SHP77 treated with DMSO at 0.1 percent for 48 hours (cell line): Measurements from ENCODE around the gene TP73.

Source experiments
- DNase-seq: peaks from one replicate; lab custom pipeline; 2025; lab: John Stamatoyannopoulos, UW

TP73 gene

GRCh38 chr1:3634059-3634800, 18.1 kb upstream of the TP73 start:
- no peak for DNase-seq

- DNase-seq = no peak
Measured at GRCh38 chr1:3636080-3636479, 16.2 kb upstream of the TP73 start.

- DNase-seq = no peak
Measured at GRCh38 chr1:3636531-3636930, 15.8 kb upstream of the TP73 start.

GRCh38 chr1:3638027-3638426, 14.3 kb upstream of the TP73 start:
- DNase-seq = no peak

- no peak for DNase-seq
Measured at GRCh38 chr1:3638676-3639075, 13.6 kb upstream of the TP73 start.

- DNase-seq = no peak
Measured at GRCh38 chr1:3639397-3639911, 12.9 kb upstream of the TP73 start.

- no peak for DNase-seq
Measured at GRCh38 chr1:3640121-3640837, 12.0 kb upstream of the TP73 start.

- no peak for DNase-seq
Measured at GRCh38 chr1:3641046-3641760, 11.1 kb upstream of the TP73 start.

GRCh38 chr1:3641816-3642215, 10.5 kb upstream of the TP73 start:
- DNase-seq = no peak

- DNase-seq = no peak
Measured at GRCh38 chr1:3642919-3643675, 9.2 kb upstream of the TP73 start.

- DNase-seq = no peak
Measured at GRCh38 chr1:3644273-3644672, 8.0 kb upstream of the TP73 start.

- DNase-seq = no peak
Measured at GRCh38 chr1:3645247-3645646, 7.1 kb upstream of the TP73 start.

GRCh38 chr1:3645666-3646355, 6.5 kb upstream of the TP73 start:
- DNase-seq = no peak

- DNase-seq = no peak
Measured at GRCh38 chr1:3646596-3646995, 5.7 kb upstream of the TP73 start.

GRCh38 chr1:3649342-3650247, 2.7 kb upstream of the TP73 start, which contains the start of gene WRAP73:
TSS of gene WRAP73 (minus strand) at chr1:3650103. CDS start at chr1:3649999, 104 bp downstream.
- peak; percentile 88 for DNase-seq

- DNase-seq = no peak
Measured at GRCh38 chr1:3650248-3651025, 1.9 kb upstream of the TP73 start.

GRCh38 chr1:3651026-3651929, 1.0 kb upstream of the TP73 start:
- DNase-seq = no peak

- no peak for DNase-seq
Measured at GRCh38 chr1:3652548-3653285, 401 bp downstream of the TP73 start.
